LNCAP (cell line): Measurements from ENCODE around the gene TMEM248.

ENCODE experiments used
- CTCF ChIP-seq: fragments of 450-650 bp; IDR thresholded peaks from 2 replicates; pipeline ENCODE4 v1.5.1; 2017; ENCODE audit warnings: mild to moderate bottlenecking

The TMEM248 gene

GRCh38 chr7:66920769-66921395 lies at the start of gene TMEM248:
TMEM248 (plus strand) TSS chr7:66921225; CDS start chr7:66941866, 20,641 bp downstream.
- no peak for TF ChIP-seq CTCF

GRCh38 chr7:66873476-66873875 lies 47.5 kb upstream of the TMEM248 start:
- TF ChIP-seq CTCF: no peak

- no peak for TF ChIP-seq CTCF
Measured at GRCh38 chr7:66877577-66878300, 43.3 kb upstream of the TMEM248 start.

- no peak for TF ChIP-seq CTCF
Measured at GRCh38 chr7:66880053-66880452, 41.0 kb upstream of the TMEM248 start.

GRCh38 chr7:66883716-66884115 lies 37.3 kb upstream of the TMEM248 start:
- TF ChIP-seq CTCF: no peak

GRCh38 chr7:66886152-66886551 lies 34.9 kb upstream of the TMEM248 start:
- TF ChIP-seq CTCF: no peak

GRCh38 chr7:66894463-66895080 lies 26.5 kb upstream of the TMEM248 start:
- TF ChIP-seq CTCF: 0 out of 2 replicates have a peak, but pooled peaks have one; percentile 9
